ENCODE data around the gene DHX29.

Gene DHX29

DNA sequence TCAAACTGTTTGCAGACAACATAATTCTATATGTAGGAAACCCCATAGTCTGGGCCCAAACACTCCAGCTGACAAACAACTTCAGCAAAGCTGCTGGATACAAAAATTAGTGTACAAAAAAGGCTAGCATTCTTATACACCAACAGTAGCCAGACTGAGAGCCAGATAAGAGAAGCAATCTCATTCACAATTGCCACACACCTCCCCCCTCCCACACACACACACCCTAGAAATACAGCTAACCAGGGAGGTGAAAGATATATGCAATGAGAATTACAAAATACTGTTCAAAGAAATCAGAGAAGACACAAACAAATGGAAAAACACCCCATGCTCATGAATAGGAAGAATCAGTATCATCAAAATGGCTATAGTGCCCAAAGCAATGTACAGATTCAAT is 9.3 kb upstream of the DHX29 start:
- DNase-seq, result no peak

DNA sequence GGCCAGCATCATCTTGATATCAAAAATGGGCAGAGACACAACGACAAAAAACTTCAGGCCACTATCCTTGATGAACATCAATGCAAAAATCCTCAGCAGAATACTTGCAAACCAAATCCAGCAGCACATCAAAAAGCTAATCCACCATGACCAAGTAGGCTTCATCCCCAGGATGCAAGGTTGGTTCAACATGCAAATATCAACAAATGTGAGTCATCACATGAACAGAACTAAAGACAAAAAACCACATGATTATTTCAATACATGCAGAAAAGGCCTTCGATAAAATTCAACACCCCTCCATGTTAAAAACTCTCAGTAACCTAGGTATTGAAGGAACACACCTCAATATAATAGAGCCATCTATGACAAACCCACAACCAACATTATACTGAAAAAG is 8.8 kb upstream of the DHX29 start:
- no peak for DNase-seq

DNA sequence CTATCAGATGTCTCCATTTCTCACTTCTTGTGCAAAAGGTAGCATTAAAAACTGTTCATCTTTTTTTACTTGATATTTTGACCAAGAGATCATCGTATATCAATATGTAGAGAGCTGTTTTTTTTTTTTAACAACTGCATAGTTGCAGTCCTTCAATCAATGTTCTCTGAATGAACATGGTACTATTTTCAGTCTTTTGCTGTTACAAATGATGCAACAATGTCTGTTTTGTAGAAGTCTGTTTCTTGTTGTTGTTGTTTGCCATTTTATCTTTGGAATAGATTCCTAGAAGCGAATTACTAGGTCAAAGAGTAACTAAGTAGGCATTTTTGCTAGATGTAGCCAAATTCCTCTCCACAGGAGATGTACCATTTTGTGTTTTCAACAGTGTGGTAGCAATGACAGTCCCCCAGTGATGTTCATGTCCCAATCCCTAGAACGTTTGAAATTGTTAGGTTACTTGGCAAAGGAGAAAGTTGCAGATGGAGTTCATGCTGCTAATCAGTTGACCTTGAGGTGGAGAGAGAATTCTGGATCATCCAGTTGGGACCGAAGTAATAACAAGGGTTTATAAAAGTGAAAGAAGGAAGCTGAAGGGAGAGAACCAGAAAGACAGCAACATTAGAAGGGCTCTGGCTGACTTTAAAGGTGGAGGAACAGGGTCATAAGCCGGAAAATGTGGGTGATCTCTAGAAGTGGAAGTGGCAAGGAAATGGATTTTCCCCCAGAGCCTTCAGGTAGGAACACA is 6.5 kb upstream of the DHX29 start:
- no peak for DNase-seq

DNA sequence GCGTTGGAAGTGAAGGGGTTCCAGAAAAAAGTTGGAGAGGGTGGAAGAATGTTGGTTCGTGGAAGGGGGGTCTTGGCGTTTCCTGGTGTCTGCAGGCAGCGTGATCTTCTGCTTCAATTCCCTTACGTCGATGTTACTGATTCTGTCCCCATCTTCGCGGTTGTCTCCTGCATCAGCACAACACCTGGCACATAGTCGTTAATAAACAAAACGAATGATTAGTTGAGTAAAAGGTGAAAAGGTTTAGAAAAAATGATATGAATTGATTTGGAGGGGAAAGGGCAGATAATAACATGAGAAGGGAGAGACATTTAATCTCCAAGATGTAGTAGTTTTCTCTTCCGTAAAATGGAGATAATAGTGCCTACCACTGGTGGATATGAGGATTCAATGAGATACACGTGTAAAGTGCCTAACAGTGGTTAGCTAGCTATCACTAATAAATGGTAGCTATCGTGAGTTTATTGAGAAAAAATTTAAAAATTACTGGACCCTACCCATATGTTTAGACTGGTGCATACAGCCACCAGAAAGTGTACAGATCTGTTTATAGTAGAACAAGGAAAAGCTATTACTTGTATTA is 851 bp upstream of the DHX29 start:
- DNase-seq, result peak in 1 of 14 donors; percentile 63

GRCh38 chr5:55306641-55307382 is 682 bp downstream of the DHX29 start:
- DNase-seq, result peak in 1 of 14 donors; percentile 29

DNA sequence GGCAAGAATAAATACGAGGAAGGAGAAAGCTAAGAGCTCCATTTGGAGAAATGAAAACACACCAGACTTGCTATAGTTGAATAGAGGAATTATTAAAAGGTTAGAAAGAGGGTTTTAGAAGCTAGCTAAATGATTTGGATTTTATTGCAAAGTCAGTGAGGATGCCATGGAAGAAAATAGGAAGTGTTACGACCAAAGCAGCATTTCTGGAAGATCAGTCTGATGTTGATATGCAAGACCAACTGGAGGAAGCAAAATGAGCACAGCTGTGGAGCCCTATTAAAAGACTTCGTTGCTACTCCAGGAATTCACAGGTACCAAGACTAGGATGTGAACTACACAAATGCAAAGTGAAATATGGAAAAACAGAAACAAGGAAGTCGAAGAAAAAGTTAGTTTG is 2.1 kb downstream of the DHX29 start:
- no peak for DNase-seq

- no peak for DNase-seq
These were observed 2.9 kb downstream of the DHX29 start for GRCh38 chr5:55304584-55304983.

GRCh38 chr5:55303238-55303690 is 4.2 kb downstream of the DHX29 start:
- no peak for DNase-seq

- no peak for DNase-seq
These were observed 6.6 kb downstream of the DHX29 start for GRCh38 chr5:55300890-55301289.

GRCh38 chr5:55294935-55295334 is 12.6 kb downstream of the DHX29 start:
- DNase-seq, result no peak

GRCh38 chr5:55290991-55291390 is 16.5 kb downstream of the DHX29 start:
- no peak for DNase-seq

- no peak for DNase-seq
These were observed 17.7 kb downstream of the DHX29 start for GRCh38 chr5:55289808-55290207.

- no peak for DNase-seq
These were observed 21.0 kb downstream of the DHX29 start for GRCh38 chr5:55286411-55286933.

GRCh38 chr5:55278778-55279177 is 28.7 kb downstream of the DHX29 start:
- DNase-seq, result no peak

- DNase-seq, result no peak
These were observed 30.7 kb downstream of the DHX29 start for GRCh38 chr5:55276771-55277170.

GRCh38 chr5:55258339-55258738 is 49.2 kb downstream of the DHX29 start:
- no peak for DNase-seq

DNA sequence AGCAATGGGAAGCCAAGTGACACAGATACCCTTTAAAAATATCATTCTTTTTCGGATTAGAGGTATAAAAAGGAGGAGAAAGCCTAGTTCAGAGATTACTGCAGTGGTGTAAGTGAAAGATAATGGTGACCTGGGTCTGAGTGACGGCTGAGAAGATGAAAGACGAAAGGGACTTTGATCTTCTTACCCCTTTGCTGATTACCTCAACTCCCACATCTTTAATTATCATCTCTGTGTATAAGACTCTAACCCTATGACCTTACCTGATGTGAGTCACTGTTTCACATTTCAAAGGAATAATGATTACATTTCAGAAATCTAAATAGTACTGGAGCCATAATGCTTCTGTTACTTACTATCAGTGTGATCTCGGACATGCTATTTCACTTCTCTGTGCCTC is 52.7 kb downstream of the DHX29 start:
- DNase-seq, result no peak

DNA sequence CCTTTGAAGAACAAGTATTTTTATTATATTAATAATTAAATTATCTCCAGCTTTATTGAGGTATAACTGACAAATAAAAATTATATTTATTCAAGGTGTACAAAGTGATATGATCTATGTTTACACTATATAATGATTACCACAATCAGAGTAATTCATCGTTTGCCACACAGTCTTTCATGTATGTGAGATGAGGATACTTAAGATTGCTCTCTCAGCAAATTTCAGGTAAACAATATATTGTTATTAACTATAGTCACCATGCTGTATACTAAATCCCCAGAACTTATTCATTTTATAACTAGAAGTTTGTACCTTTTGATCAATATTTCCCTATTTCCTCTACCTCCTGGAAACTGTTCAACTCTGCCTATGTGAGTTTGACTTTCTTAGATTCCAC is 57.4 kb downstream of the DHX29 start:
- DNase-seq, result no peak

DNA sequence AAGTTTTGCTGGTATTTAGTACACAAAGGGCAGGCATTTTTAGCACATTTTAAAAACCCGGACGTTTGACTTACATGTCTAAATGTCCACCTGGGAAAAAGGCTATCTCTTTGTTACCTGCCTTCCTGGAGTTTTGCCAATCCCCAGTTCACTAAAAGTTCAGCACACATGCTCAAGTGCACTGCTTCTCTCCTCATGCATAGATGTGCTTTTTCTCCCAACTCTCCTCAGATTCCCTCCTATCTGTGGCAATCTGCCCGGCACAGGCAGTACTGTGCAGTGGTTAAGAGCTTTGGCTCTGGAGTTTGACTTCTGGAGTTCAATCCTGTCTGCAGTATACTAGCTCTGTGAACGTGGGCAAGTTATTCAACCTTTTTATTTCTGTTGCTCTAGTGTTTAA is 65.7 kb downstream of the DHX29 start:
- DNase-seq, result no peak

DNA sequence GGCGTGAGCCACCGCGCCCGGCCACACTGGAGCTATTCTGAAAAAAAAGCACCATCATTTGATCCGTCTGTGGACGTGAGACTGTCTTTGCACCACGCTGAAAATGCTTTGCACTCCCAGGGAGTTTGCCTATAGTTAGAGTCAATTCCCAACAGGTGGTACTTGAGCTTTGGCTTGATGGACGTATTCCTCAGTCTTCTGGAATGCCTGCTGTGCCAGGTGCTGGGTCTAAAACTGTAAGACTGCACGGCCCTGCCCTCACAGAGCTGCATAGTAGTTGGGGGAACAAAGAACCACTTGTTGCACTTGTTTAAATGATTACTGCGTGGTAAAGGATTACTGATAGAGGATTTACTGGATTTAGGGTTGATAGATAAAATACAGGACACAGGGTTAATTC is 70.7 kb downstream of the DHX29 start:
- DNase-seq, result no peak

- DNase-seq, result peak in 1 of 14 donors; percentile 65
These were observed 73.3 kb downstream of the DHX29 start for GRCh38 chr5:55234121-55234700.

DNA sequence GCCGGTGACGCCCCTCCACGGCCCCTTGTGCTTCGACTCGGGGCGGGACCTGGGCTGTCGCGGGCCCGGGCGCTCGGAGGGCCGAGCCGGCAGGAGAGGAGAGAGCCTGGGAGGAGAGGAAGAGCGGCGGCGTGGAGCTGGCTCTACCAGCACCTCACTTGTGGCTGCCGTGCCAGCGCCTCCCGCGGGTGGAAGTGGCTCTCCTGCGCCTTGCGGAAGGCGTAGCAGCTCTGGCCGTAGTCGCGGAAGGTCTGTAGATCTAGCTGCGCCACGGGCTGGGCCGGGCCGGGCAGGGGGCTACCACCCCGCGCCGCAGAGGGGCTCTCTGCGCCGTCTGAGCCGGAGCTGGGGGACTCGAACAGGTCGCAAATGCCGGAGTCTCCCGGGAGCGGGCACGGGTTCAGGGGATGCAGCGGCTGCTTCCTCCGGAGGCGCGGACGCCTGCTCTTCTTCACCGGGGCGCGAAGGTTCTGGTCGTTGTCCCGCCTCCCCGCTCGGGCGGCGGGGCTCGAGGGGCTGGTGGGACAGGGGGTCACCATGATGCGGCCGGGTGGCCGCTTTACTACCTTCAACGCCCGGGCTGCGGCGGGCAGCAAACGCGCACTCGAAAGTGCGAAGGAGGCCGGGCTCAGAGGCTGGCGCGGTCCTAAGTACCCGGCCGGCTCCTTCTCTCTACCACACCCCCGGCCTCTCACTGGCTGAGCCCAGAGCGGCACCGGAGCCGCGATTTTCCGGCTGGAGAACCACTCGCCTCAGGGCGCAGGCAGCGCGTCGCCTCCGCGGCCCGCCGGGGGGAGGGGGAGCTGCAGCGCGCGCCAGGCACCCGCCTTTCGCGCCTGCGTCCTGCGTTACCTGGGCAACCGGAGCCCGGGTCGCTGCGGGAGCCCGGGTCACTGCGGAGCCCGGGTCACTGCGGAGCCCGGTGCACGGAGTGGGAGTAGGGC is 74.2 kb downstream of the DHX29 start, which contains the start of gene CCNO:
CCNO (minus strand) TSS at position 624 of the 944 bp plus-strand sequence; CDS start at position 539, 85 bp downstream.
- peak in 3 of 14 donors; percentile 16 to 79 (median 38) for DNase-seq

Data from C1 segment of cervical spinal cord (tissue), 14 donors.